EH (cell line): ENCODE results near the gene BMAL1.
"Not testable (repeated sequence)": the region's sequence is repeated elsewhere in the genome, so short reads cannot be mapped to it uniquely, and the experiment has no call there.

ENCODE experiments used
- DNase-seq: peaks from one replicate; pipeline ENCODE4 v3.0.0-alpha.2; 2015; ENCODE audit warnings: low read depth

Gene BMAL1

GRCh38 chr11:13277768-13278608, at the start of gene BMAL1:
TSS of gene BMAL1 (plus strand) at chr11:13277790. CDS start at chr11:13354309, 76,519 bp downstream.
- DNase-seq = peak; percentile 32

- no peak for DNase-seq
Measured at GRCh38 chr11:13228572-13228971, 49.0 kb upstream of the BMAL1 start.

- DNase-seq = peak; percentile 51
Measured at GRCh38 chr11:13229136-13229535, 48.5 kb upstream of the BMAL1 start.

- DNase-seq = peak; percentile 25
Measured at GRCh38 chr11:13229711-13230318, 47.8 kb upstream of the BMAL1 start.

- DNase-seq = no peak
Measured at GRCh38 chr11:13233173-13233745, 44.3 kb upstream of the BMAL1 start.

DNA sequence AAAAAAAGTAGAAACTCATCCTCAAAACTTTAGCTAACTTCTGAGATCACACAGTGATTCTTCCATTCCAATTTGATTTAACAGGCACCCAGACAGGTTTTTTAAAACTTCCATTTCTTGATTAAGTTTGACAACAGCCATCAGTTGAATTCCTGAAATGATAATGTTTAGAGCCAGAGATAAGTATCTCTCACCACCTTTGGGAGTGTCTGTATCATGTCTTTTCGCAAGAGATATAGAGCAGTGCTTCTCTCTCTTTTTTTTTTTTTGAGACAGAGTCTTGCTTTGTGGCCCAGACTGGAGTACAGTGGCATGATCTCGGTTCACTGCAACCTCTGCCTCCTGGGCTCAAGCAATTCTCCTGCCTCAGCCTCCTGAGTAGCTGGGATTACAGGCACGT, 41.7 kb upstream of the BMAL1 start:
- DNase-seq = no peak

DNA sequence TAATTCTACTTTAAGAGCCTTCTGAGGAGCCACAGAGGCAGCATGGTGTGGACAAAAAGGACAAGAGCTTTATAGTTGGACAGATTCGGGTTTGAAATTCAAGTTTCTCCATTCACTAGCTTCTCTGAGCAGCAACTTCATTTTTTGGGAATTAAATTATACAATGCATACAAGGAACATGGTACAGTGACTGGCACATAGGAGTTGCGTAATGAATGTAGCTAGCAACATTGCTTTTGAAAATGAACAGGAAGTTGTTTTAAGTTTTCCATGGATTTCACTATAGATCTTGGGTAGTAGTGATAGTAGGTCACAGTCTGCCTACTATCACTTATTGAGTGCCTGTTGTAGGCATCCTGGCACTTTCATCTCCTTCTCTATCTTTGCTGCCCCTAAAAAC, 41.0 kb upstream of the BMAL1 start:
- no peak for DNase-seq

DNA sequence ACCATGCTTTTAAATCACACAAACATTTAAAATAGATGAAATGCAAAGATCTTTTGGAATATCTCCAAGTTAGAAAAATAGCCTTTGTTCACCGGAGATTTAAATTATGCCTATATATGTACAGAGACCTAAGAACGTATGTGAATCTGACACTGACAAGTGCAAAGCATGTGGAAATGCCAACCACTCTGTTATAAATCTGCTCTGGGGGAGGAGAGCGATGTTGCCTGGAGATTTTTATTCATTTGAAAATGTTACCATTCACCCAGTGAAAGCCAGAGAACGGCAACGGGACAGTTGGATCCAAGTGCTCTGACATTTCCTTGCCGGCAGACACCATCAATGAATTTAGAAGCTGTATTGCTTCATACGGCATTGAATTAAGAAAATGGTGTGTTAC, 39.8 kb upstream of the BMAL1 start:
- no peak for DNase-seq

DNA sequence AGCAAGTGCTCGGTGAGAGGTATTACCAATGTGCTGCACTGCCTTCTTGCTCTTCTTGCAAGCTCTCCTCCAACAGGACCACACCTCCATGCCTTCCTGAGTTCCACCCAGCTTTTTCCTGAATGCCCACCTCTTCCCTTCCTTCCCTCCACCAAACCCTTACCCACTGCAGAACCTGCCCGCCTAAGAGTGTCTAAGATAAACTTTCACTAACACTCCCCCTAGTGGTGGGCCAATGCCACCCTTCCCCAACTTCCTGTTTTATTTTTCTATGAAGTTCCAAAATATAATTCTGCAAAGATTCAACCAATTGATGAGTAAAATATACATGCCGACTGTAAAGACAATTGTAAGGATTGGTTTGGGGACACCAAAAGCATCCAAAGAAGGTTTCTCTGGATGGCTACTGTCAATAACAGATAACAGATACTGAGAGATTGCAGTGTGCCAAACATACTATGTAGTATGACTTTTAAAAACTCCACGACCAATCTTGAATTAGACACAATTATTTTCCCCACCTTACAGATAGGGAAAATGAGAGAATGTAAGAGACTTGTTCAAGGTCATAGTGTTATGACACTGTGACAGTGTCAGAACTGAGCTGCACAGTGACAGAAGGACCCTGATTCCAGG, 38.6 kb upstream of the BMAL1 start:
- peak; percentile 63 for DNase-seq

DNA sequence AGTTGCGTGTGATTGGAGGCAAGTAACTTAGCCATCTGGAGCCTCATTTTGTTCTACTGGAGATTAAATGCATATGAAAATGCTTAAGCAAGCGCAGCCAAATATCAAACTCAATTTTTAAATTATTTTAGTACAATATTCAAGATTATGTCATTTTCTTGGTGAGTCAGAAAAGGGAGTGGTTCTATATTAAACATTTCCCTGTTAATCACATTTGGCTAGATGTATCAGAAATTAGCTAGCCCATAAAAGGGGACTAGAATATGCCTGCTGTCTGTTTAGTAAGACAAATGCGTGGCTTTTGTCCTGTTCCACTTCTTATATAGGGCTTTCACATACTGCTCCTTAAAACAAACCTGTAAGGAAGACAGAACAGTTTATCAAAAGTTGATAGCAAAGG, 35.0 kb upstream of the BMAL1 start:
- DNase-seq = no peak

DNA sequence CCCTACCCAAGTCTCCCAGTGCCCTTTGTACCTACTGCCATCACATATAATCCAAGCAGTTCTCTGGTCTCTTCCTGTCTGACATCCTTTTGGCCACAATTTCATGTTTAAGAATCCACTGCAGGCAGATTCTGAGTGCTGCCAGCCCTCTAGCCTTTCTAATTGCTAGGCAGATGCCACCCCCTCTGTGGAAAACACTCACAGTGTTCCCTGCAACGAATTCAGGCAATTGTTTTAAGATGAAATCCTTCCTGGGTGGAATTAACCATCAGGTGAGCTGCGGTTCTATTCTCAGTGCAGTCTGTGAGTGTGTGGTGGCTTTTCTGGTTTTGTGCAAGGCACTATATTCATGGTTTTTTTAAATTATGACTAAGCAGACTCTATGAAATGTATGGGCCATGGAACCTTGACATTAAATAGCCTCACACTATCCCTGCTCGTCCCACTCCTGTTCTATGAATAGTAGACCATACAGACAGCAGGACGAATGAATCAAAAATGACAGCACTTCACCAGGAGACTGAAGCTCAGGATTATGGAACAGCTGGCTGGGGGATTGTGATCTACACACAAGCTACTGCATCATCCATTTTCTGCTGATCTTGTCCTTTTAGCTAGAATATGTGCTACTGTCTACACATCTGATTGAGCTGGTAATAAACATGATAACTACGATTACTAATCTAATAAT, 29.8 kb upstream of the BMAL1 start:
- no peak for DNase-seq

- DNase-seq = no peak
Measured at GRCh38 chr11:13249177-13249576, 28.4 kb upstream of the BMAL1 start.

- peak; percentile 36 for DNase-seq
Measured at GRCh38 chr11:13249992-13250391, 27.6 kb upstream of the BMAL1 start.

DNA sequence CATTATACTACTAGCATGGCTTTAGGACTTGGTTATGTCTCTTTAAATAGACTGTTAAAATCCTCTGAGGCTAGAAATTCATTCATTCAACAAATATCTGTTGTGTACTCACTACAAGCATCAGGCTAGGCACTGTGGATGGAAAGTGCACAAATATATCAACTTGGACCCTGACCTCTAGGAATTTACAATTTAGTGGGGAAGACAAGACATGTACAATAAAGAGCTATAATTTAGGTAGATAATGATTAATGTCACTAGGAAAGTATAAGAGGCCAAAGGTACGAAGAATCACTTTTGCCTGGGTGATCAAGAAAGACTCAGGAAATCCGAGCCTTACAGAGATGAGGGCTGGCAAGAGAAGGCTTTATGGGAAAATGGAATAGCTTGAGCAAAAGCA, 25.6 kb upstream of the BMAL1 start:
- no peak for DNase-seq

DNA sequence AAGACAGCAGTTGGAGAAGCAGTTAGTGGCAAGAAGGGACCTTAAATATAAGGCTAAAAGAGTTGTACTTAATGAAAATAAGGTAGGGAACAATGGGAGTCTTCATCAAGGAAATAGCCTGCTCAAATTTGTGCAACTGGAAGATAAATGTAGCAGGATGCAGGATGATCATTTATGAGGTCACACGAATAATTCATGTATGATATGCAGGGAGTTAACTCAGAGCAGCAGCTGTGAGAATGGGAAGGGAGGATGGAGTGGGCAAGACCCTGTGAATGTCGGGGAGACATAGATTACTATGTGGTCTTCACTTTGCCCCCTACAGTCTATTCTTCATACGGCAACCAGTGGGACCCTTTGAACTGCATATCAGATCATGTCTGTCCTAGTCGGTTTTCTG, 25.2 kb upstream of the BMAL1 start:
- DNase-seq = no peak

DNA sequence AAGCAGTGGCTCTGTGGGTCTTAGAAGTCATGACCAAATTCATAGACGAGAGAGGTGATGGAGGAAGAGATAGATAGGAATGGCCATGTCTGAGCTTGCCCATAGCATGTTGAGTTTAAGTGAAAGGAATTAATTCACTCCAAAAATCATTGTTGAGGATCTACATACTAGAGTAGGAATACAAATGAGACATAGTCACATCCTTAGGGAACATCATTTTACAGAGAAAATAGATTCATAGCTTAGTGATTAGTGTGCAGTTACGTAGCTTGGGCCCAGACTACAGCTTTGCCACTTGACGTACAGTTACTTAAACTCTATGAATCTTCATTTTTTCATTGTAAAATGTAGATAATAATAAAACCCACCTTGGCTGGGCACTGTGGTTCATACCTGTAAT, 21.4 kb upstream of the BMAL1 start:
- peak; percentile 29 for DNase-seq

DNA sequence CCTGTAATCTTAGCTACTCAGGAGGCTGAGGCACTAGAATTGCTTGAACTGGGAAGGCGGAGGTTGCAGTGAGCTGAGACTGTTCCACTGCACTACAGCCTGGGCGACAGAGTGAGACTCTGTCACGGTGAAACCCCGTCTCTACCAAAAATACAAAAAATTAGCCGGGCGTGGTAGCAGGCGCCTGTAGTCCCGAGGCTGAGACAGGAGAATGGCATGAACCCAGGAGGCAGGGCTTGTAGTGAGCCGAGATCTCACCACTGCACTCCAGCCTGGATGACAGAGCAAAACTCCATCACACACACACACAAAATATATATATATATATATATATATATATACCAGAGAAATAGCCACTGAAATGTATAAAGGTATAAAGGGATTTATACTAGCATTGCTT, 19.5 kb upstream of the BMAL1 start:
- not testable (repeated sequence) for DNase-seq

DNA sequence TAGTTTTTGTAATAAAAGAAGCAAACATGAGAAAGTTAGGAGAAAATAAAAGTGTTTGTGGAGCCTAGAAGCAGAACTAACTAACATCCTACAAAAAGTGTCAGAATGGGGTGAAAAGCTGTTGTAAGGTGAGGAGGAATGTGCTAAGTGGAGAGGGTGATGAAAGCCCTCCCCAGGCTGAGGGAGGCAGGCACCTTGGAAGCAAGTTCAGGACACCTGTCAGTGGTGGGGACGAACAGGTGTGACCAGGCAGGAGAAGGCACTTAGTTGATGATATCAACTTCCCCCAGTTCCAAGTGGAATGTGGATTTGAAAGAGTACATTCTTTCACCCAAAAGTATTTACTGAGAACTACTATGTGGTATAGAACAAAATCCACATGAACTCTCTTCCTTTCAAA, 18.7 kb upstream of the BMAL1 start:
- DNase-seq = no peak

- DNase-seq = no peak
Measured at GRCh38 chr11:13259374-13259773, 18.2 kb upstream of the BMAL1 start.

GRCh38 chr11:13260201-13260962, 17.2 kb upstream of the BMAL1 start:
- no peak for DNase-seq

GRCh38 chr11:13260963-13261588, 16.5 kb upstream of the BMAL1 start:
- DNase-seq = peak; percentile 79
